Large intestine (tissue), 3 donors: ENCODE data around the gene CRYBB2. TPM values are rescaled to one million over a fixed set of nuclear protein-coding genes. Genes with fewer than 3 reads are reported as not detected.
"Not testable (repeated sequence)": the region's sequence is repeated elsewhere in the genome, so short reads cannot be mapped to it uniquely, and the experiment has no call there.

Experiments
- DNase-seq, 2 donors: peaks; one replicate each; pipeline versions ENCODE4 v3.0.0 to v3.0.0-alpha.2; 2013
- H3K27ac ChIP-seq: one replicate; pipeline ENCODE4 v1.5.1; 2013; ENCODE audit warnings: low read length
- H3K27me3 ChIP-seq: 2 replicates; pipeline ENCODE4 v1.6.1; 2013; ENCODE audit warnings: low read length; ENCODE audit not compliant: control insufficient read depth, insufficient read depth
- H3K36me3 ChIP-seq: 2 replicates; pipeline ENCODE4 v1.6.1; 2013; ENCODE audit warnings: low read length; ENCODE audit not compliant: control insufficient read depth, insufficient read depth
- H3K4me1 ChIP-seq: one replicate; pipeline ENCODE4 v1.6.1; 2013; ENCODE audit warnings: low read length; ENCODE audit not compliant: control insufficient read depth, insufficient read depth
- H3K4me3 ChIP-seq: one replicate; pipeline ENCODE4 v1.5.1; 2013; ENCODE audit warnings: low read length
- H3K9me3 ChIP-seq: one replicate; pipeline ENCODE4 v1.6.1; 2013; ENCODE audit warnings: mild to moderate bottlenecking, low read depth, low read length, moderate library complexity; ENCODE audit not compliant: control insufficient read depth
- WGBS: methylation state at CpG from one replicate; pipeline ENCODE4 v1.1.5; 2013; ENCODE audit warnings: low lambda C conversion rate; ENCODE audit not compliant: insufficient coverage; 5-methylcytosine and 5-hydroxymethylcytosine counted together
- polyA plus RNA-seq: library from polyadenylated mRNA; unstranded; fragments of 120-200 nt; gene quantifications from one replicate; pipeline ENCODE4 v1.2.1, GENCODE V29; 2013

The CRYBB2 gene
- polyA plus RNA-seq, 1 donor, result 0.12 TPM

- WGBS, result no CpG with 5 or more reads among the region's 63 CpGs
- H3K36me3 ChIP-seq, result peaks cover 53% of the 10 kb centered on the region
- H3K27ac ChIP-seq, H3K9me3 ChIP-seq, H3K27me3 ChIP-seq, DNase-seq, H3K4me1 ChIP-seq, H3K4me3 ChIP-seq: not testable (repeated sequence)
Measured at GRCh38 chr22:25178869-25179631, 40.4 kb upstream of the CRYBB2 start.

DNA sequence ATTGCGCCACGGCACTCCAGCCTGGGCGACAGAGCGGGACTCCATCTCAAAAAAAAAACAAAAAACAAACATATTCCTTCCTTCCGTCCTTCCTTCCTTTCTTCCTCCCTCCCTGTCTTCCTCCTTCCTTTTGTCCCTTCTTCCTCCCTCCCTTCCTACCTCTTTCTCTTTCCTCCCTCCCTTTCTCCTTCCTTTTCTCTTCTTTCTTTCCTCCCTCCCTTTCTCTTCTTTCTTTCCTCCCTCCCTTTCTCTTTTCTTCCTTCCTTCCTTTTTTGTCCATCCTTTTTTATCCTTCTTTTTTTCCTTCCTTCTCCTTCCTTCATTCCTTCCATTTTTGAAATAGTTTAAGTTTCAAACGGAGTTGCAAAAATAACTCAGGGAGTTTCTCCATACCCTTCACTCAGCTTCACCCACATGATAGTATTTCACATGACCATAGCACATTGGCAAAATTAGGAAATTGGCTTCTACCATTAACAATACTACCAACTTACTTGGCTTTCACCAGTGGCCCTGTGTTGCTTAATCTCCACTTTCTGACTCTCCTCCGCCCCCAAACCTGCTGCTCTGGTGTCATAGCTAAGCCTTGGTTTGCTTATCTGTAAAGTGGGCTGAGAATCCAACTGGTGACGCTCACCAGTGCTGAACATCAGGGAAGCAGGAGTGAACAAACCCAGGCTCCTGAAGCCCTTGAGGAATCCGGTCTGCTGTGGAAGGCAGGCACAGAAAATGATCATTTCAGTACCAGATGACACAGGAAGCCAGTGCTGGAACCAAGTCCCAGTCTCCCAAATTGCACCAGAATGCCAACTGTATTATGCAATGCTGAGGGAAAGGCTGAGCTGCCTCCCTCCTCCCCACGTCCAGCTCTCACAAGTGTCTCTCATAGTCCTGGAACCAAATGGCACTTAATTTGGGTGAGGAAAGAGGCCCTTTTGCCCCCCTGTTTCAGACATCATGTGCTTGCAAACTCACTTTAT lies 37.0 kb upstream of the CRYBB2 start:
- Histone ChIP-seq H3K36me3 (peaks cover 44% of the 10 kb centered on the region), H3K27ac (no peak overlapping the region)
- 100% methylated on average over 1 of the region's 10 CpGs for WGBS

GRCh38 chr22:25183949-25184619 lies 35.4 kb upstream of the CRYBB2 start:
- Histone ChIP-seq H3K36me3 (peaks cover 42% of the 10 kb centered on the region), H3K27me3 (no peaks in the 10 kb centered on the region), H3K27ac (no peak overlapping the region), H3K4me3 (no peak overlapping the region), H3K4me1 (no peaks in the 10 kb centered on the region), H3K9me3 (peaks cover 4% of the 10 kb centered on the region)
- no peak for DNase-seq
- no CpG with 5 or more reads among the region's 12 CpGs for WGBS

More for the DNA sequence above, 37.0 kb upstream of the CRYBB2 start:
- Histone ChIP-seq H3K4me1 (no peaks in the 10 kb centered on the region), H3K9me3 (peaks cover 5% of the 10 kb centered on the region), H3K27me3 (no peaks in the 10 kb centered on the region), H3K4me3 (no peak overlapping the region)
- no peak for DNase-seq

DNA sequence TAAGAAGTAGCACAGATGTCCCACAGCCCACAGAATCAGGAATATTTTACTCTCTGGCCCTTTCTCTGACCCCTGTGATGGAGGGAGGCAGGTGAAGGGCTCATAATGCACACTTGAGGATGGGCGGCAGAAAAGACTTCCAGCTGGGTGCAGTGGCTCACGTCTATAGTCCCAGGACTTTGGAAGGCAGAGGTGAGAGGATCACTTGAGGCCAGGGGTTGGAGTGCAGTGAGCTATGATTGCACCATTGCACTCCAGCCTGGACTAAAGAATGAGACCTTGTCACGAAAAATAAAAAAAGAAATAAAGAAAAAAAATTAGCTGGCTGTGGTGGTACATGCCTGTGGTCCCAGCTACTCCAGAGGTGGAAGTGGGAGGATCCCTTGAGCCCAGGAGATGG lies 33.3 kb upstream of the CRYBB2 start:
- no peak for DNase-seq
- H3K4me3 ChIP-seq, result no peak overlapping the region
- H3K27me3 ChIP-seq, result no peaks in the 10 kb centered on the region
- H3K27ac ChIP-seq, result no peak overlapping the region
- WGBS, result no CpG with 5 or more reads among the region's 3 CpGs
- no peaks in the 10 kb centered on the region for H3K9me3 ChIP-seq
- H3K36me3 ChIP-seq, result peaks cover 40% of the 10 kb centered on the region
- H3K4me1 ChIP-seq, result no peaks in the 10 kb centered on the region

DNA sequence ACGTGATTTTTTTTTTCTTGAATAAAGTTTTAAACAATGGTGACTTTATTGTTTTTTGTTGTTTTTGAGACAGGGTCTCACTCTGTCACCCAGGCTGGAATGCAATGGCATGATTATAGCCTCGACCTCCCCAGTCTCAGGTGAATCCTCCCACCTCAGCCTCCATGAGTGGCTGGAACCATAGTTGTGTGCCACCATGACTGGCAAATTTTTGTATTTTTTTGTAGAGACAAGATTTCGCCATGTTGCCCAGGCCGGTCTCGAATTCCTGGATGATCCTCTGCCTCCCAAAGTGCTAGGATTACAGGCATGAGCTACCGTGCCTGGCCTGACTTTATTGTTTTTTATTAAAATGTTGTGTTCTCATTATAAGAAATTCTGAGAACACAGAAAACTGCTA lies 32.0 kb upstream of the CRYBB2 start:
- Histone ChIP-seq H3K27me3 (no peaks in the 10 kb centered on the region), H3K9me3 (no peaks in the 10 kb centered on the region), H3K36me3 (peaks cover 49% of the 10 kb centered on the region), H3K27ac (no peak overlapping the region), H3K4me3 (no peak overlapping the region), H3K4me1 (no peaks in the 10 kb centered on the region)
- DNase-seq, result no peak
- 95% methylated on average over 4 of the region's 6 CpGs for WGBS

DNA sequence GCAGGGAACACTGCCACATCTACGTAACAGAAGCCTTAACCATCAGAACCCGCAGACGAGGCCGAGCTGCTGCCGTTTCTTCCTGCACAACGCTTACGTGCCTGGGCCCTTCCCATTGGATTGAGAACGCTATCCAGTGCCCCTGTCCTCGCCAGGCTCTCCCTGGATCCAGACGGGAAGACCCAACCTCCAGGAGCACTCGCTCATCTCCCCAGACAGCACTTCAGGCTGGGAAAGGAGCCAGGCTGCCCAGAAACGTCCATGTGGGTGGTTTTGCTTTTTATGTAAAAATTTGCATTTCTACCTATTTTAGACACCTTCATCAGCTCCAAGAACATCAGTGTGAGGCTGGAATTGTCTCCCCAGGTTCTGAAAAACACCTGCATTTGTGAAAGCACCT lies 27.0 kb upstream of the CRYBB2 start:
- Histone ChIP-seq H3K36me3 (peaks cover 45% of the 10 kb centered on the region), H3K4me1 (no peaks in the 10 kb centered on the region), H3K27ac (no peak overlapping the region), H3K9me3 (no peaks in the 10 kb centered on the region), H3K27me3 (no peaks in the 10 kb centered on the region), H3K4me3 (no peak overlapping the region)
- DNase-seq, result no peak
- no CpG with 5 or more reads among the region's 12 CpGs for WGBS

GRCh38 chr22:25193130-25193529 lies 26.3 kb upstream of the CRYBB2 start:
- no peaks in the 10 kb centered on the region for H3K4me1 ChIP-seq
- H3K27me3 ChIP-seq, result no peaks in the 10 kb centered on the region
- H3K4me3 ChIP-seq, result no peak overlapping the region
- H3K27ac ChIP-seq, result no peak overlapping the region
- WGBS, result 25% methylated on average over 3 of the region's 4 CpGs
- no peaks in the 10 kb centered on the region for H3K9me3 ChIP-seq
- H3K36me3 ChIP-seq, result peaks cover 48% of the 10 kb centered on the region
- peak in 1 of 2 donors; percentile 16 for DNase-seq

DNA sequence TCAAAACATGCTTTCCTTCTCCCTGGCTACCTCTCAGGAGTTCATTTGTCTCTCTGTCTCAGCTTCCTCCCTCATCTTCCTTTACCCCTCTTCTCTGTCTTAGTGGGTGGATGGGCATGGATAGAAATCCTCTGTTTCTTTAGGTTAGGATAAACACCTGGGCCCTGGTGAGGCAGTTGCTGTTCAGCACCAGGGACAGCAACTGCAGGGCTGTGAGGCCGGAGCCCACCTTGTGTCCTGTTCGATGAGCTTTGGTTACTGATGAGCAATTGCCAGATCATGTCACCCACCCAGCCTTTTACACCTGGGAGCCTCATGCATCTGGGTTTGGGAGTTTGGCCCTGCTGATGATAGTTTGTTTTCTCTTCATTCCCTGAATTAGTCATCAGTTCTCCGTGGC lies 25.9 kb upstream of the CRYBB2 start:
- DNase-seq, result no peak
- no peak overlapping the region for H3K27ac ChIP-seq
- no peaks in the 10 kb centered on the region for H3K9me3 ChIP-seq
- H3K36me3 ChIP-seq, result peaks cover 48% of the 10 kb centered on the region
- H3K27me3 ChIP-seq, result no peaks in the 10 kb centered on the region
- H3K4me1 ChIP-seq, result no peaks in the 10 kb centered on the region
- no peak overlapping the region for H3K4me3 ChIP-seq
- WGBS, result 100% methylated on average over 1 of the region's 3 CpGs

GRCh38 chr22:25196326-25196725 lies 23.1 kb upstream of the CRYBB2 start:
- H3K36me3 ChIP-seq, result peaks cover 37% of the 10 kb centered on the region
- WGBS, result 93% methylated on average over 2 of the region's 5 CpGs
- no peaks in the 10 kb centered on the region for H3K4me1 ChIP-seq
- no peaks in the 10 kb centered on the region for H3K27me3 ChIP-seq
- H3K27ac ChIP-seq, result no peak overlapping the region
- H3K9me3 ChIP-seq, result no peaks in the 10 kb centered on the region
- DNase-seq, result no peak
- no peak overlapping the region for H3K4me3 ChIP-seq

GRCh38 chr22:25197340-25197739 lies 22.1 kb upstream of the CRYBB2 start:
- H3K36me3 ChIP-seq, result peaks cover 29% of the 10 kb centered on the region
- WGBS, result no CpG with 5 or more reads among the region's 4 CpGs
- no peaks in the 10 kb centered on the region for H3K27me3 ChIP-seq

More at GRCh38 chr22:25197340-25197739, 22.1 kb upstream of the CRYBB2 start:
- H3K4me1 ChIP-seq, result no peaks in the 10 kb centered on the region
- no peaks in the 10 kb centered on the region for H3K9me3 ChIP-seq
- no peak overlapping the region for H3K27ac ChIP-seq
- H3K4me3 ChIP-seq, result no peak overlapping the region
- DNase-seq, result no peak
